ENCODE data around the gene SYT3. TPM values are rescaled to one million over a fixed set of nuclear protein-coding genes. Genes with fewer than 3 reads are reported as not detected.

SYT3 gene
- total RNA-seq, 6 donors from 2014 or later, result 0.67 to 3.6 (median 1.4) TPM; not detected in 1

- Histone ChIP-seq H3K36me3 (no peaks in the 10 kb centered on the region), H3K4me1 (no peaks in the 10 kb centered on the region), H3K27ac (no peak overlapping the region), H3K4me3 (no peak overlapping the region), H3K9me3 (no peaks in the 10 kb centered on the region), H3K27me3 (no peaks in the 10 kb centered on the region)
- WGBS, 2 donors, result 57 to 62% methylated on average over 10 of the region's 10 CpGs
- ATAC-seq (ENCODE audit: low FRiP score in 2 of 2) (no peak), DNase-seq (no peak)
- no peak for TF ChIP-seq EP300 (IDR thresholded peaks at IDR 0.05)
- TF ChIP-seq POLR2A (IDR thresholded peaks at IDR 0.05), result no peak
- TF ChIP-seq POLR2AphosphoS5 (IDR thresholded peaks at IDR 0.05), result no peak
- no peak for TF ChIP-seq CTCF (IDR thresholded peaks at IDR 0.05)
These were observed 8.4 kb upstream of the SYT3 start for GRCh38 chr19:50647879-50648615.

GRCh38 chr19:50646074-50646807 lies 6.6 kb upstream of the SYT3 start:
- no peaks in the 10 kb centered on the region for H3K9me3 ChIP-seq
- no peak for ATAC-seq (ENCODE audit: low FRiP score in 2 of 2)
- no peak overlapping the region for H3K4me3 ChIP-seq
- no peak for DNase-seq
- no peaks in the 10 kb centered on the region for H3K27me3 ChIP-seq
- no peaks in the 10 kb centered on the region for H3K36me3 ChIP-seq
- H3K27ac ChIP-seq, result no peak overlapping the region
- WGBS, 2 donors, result 42 to 57% methylated on average over 6 of the region's 6 CpGs
- H3K4me1 ChIP-seq, result no peaks in the 10 kb centered on the region
- TF ChIP-seq EP300 (IDR thresholded peaks at IDR 0.05) (no peak), CTCF (IDR thresholded peaks at IDR 0.05) (no peak), POLR2A (IDR thresholded peaks at IDR 0.05) (no peak), POLR2AphosphoS5 (IDR thresholded peaks at IDR 0.05) (no peak)

GRCh38 chr19:50645107-50645506 lies 5.4 kb upstream of the SYT3 start:
- H3K36me3 ChIP-seq, result no peaks in the 10 kb centered on the region
- H3K4me3 ChIP-seq, result no peak overlapping the region
- H3K27me3 ChIP-seq, result peaks cover 0 to 1% (median 0%) of the 10 kb centered on the region in 4 donors
- H3K9me3 ChIP-seq, result no peaks in the 10 kb centered on the region
- H3K27ac ChIP-seq, result no peak overlapping the region
- ATAC-seq (ENCODE audit: low FRiP score in 2 of 2), result no peak
- DNase-seq, result no peak
- no peak for TF ChIP-seq POLR2A (IDR thresholded peaks at IDR 0.05)
- TF ChIP-seq POLR2AphosphoS5 (IDR thresholded peaks at IDR 0.05), result no peak
- no peak for TF ChIP-seq CTCF (IDR thresholded peaks at IDR 0.05)
- WGBS, 2 donors, result 59 to 67% methylated on average over 6 of the region's 6 CpGs
- H3K4me1 ChIP-seq, result no peaks in the 10 kb centered on the region

- DNase-seq, result no peak
- peaks cover 0 to 6% (median 2%) of the 10 kb centered on the region in 4 donors for H3K4me1 ChIP-seq
- no peak for ATAC-seq (ENCODE audit: low FRiP score in 2 of 2)
- peaks cover 0 to 8% (median 3%) of the 10 kb centered on the region in 4 donors for H3K27me3 ChIP-seq
- no peaks in the 10 kb centered on the region for H3K9me3 ChIP-seq
- no peaks in the 10 kb centered on the region for H3K36me3 ChIP-seq
- no peak overlapping the region for H3K4me3 ChIP-seq
- WGBS, 2 donors, result 45 to 47% methylated on average over 1 of the region's 1 CpG
- TF ChIP-seq EP300 (IDR thresholded peaks at IDR 0.05) (no peak), CTCF (IDR thresholded peaks at IDR 0.05) (no peak), POLR2A (IDR thresholded peaks at IDR 0.05) (no peak), POLR2AphosphoS5 (IDR thresholded peaks at IDR 0.05) (no peak)
- H3K27ac ChIP-seq, result no peak overlapping the region
These were observed 4.7 kb upstream of the SYT3 start for GRCh38 chr19:50644315-50644915.

Data from upper lobe of left lung (tissue), 6 donors.